ENCODE results near the gene ATOH8.

The ATOH8 gene

DNA sequence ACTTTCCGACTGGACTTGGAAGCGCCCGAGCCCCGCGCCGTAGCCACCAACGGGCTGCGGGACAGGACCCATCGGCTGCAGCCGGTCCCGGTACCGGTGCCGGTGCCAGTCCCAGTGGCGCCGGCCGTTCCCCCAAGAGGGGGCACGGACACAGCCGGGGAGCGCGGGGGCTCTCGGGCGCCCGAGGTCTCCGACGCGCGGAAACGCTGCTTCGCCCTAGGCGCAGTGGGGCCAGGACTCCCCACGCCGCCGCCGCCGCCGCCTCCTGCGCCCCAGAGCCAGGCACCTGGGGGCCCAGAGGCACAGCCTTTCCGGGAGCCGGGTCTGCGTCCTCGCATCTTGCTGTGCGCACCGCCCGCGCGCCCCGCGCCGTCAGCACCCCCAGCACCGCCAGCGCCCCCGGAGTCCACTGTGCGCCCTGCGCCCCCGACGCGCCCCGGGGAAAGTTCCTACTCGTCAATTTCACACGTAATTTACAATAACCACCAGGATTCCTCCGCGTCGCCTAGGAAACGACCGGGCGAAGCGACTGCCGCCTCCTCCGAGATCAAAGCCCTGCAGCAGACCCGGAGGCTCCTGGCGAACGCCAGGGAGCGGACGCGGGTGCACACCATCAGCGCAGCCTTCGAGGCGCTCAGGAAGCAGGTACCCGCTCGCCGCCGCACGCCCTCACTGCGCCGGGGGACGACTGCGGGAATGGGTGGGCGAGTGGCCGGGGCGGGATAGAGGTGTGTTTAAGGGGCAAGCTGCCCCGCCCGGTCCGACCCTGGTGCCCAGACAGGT, 713 bp downstream of the ATOH8 start:
- TF ChIP-seq, protein P1, sequence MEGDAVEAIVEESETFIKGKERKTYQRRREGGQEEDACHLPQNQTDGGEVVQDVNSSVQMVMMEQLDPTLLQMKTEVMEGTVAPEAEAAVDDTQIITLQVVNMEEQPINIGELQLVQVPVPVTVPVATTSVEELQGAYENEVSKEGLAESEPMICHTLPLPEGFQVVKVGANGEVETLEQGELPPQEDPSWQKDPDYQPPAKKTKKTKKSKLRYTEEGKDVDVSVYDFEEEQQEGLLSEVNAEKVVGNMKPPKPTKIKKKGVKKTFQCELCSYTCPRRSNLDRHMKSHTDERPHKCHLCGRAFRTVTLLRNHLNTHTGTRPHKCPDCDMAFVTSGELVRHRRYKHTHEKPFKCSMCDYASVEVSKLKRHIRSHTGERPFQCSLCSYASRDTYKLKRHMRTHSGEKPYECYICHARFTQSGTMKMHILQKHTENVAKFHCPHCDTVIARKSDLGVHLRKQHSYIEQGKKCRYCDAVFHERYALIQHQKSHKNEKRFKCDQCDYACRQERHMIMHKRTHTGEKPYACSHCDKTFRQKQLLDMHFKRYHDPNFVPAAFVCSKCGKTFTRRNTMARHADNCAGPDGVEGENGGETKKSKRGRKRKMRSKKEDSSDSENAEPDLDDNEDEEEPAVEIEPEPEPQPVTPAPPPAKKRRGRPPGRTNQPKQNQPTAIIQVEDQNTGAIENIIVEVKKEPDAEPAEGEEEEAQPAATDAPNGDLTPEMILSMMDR (IDR thresholded peaks at IDR 0.05), result no peak

GRCh38 chr2:85755122-85756027, 1.6 kb downstream of the ATOH8 start:
- TF ChIP-seq, protein P1 (IDR thresholded peaks at IDR 0.05), result no peak

DNA sequence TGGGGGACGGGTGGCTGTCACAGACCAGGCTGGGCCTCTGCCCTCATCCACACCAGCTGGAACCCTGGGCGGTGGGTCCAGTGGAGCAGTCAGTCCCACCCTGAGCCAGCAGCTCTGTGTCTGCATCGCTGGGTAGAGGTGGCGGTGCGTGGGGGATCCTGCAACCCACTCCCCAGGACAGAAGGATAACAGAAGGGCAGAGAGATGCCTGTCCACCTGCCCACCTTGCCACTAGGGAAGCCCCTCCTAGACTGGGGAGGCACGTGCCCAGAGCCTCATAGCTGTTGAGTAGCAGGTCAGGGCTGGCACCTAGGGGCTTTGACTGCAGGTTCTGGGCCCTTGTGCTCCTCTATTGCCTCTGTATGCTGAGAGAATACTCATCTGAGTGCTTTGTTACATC, 2.4 kb downstream of the ATOH8 start:
- TF ChIP-seq, protein P1 (IDR thresholded peaks at IDR 0.05), result no peak

- TF ChIP-seq, protein P1 (IDR thresholded peaks at IDR 0.05), result no peak
Measured at GRCh38 chr2:85756822-85757435, 3.1 kb downstream of the ATOH8 start.

- TF ChIP-seq, protein P1 (IDR thresholded peaks at IDR 0.05), result no peak
Measured at GRCh38 chr2:85757860-85758259, 4.1 kb downstream of the ATOH8 start.

DNA sequence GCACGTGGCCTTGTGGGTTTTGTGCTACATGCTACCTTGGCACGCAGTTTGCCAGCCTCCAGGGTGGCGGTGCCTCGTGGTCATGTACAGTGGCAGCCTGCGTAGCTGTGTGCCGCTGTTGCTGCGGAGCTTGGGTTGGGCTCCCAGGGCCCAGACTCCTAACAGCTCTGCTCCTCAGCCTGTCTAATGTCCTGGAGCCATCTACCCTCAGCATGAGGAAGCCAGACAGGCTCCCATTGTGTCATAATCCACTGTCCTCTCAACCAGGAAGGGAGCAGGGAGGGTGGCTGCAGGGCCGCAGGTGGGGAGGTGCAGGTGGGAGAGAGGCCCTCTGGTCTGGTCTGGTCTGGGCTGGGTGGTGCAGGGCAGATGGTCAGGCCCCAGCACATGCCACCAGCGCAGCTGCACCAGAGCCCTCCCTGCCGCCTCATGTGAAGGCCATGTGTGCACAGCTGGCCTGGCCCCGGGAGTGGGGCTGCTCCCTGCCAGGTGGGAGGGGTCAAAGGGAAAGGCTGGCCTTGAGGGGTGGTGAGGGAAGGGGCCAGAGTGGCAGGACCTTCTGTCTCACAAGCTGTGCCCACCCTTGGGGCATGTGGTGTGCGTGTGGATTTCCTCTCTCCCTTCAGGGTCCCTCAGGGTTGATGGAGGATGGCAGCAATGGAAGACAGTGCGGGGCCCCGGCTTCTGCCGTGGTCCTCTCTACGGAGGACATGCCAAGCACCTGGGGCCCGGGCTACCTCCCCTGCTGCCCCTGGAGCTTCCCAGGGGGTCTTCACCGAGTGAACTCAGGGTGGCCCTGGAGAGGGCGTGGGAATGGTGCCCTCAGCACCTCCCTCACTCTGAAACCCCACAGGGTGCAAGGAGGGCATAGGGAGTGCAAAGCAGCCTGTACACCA, 4.8 kb downstream of the ATOH8 start:
- TF ChIP-seq, protein P1 (IDR thresholded peaks at IDR 0.05), result no peak

DNA sequence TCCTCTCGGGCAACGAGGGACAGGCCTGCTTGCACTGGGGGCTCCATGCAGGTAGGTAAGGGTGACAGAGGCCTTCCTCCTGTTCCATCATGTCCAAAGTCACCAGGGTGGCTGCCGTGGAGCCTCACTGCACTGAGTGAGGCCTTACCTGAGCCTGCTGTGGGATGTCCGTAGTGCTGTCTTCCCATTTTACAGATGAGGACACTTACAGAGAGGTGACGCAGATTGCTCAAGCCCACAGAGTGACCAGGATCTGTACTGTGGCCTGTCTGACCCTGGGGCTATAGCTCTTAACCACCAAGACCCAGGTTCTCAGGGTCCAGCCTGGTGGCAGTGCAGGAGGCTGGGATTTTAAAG, 5.4 kb downstream of the ATOH8 start:
- TF ChIP-seq, protein P1 (IDR thresholded peaks at IDR 0.05), result no peak
